T-helper 1 cell treated with Interleukin-12 subunit alpha and Interleukin-12 subunit beta and Interleukin-4 antibody, amounts not matched to agents 30 ng/mL and 1 ng/mL, for 36 hours (primary cell): ENCODE results near the gene CLSTN2. TPM values are rescaled to one million over a fixed set of nuclear protein-coding genes. Genes with fewer than 3 reads are reported as not detected.

Experiments used
- intact Hi-C: fragments of 100-400 bp; cut with micrococcal nuclease; formaldehyde crosslinking; loops from one replicate; pipeline ENCODE4 v1.15.1; 2024
- total RNA-seq: library from RNA; stranded (reverse); gene quantifications from 2 replicates; pipeline ENCODE4 v1.2.3, GENCODE V29; 2022

CLSTN2 gene
- total RNA-seq, 1 donor from 2014 or later = 0.05 TPM

- intact Hi-C loops = no loop called here
These were observed 6.6 kb downstream of the CLSTN2 start for GRCh38 chr3:139941580-139941979.

- intact Hi-C loops = no loop called here
These were observed 9.4 kb downstream of the CLSTN2 start for GRCh38 chr3:139944256-139944910.

- intact Hi-C loops = no loop called here
These were observed 10.4 kb downstream of the CLSTN2 start for GRCh38 chr3:139945386-139945785.

- intact Hi-C loops = no loop called here
These were observed 11.0 kb downstream of the CLSTN2 start for GRCh38 chr3:139945942-139946341.

- intact Hi-C loops = no loop called here
These were observed 13.5 kb downstream of the CLSTN2 start for GRCh38 chr3:139948467-139948866.

GRCh38 chr3:139948898-139949297, 13.9 kb downstream of the CLSTN2 start:
- intact Hi-C loops = no loop called here

- intact Hi-C loops = no loop called here
These were observed 18.3 kb downstream of the CLSTN2 start for GRCh38 chr3:139953131-139953910.

- intact Hi-C loops = no loop called here
These were observed 19.3 kb downstream of the CLSTN2 start for GRCh38 chr3:139954146-139954860.

- intact Hi-C loops = no loop called here
These were observed 22.9 kb downstream of the CLSTN2 start for GRCh38 chr3:139957844-139958243.

GRCh38 chr3:139969386-139969785, 34.4 kb downstream of the CLSTN2 start:
- intact Hi-C loops = no loop called here

- intact Hi-C loops = no loop called here
These were observed 35.5 kb downstream of the CLSTN2 start for GRCh38 chr3:139970526-139970925.

- intact Hi-C loops = no loop called here
These were observed 39.9 kb downstream of the CLSTN2 start for GRCh38 chr3:139974809-139975425.

GRCh38 chr3:139975594-139976365, 40.8 kb downstream of the CLSTN2 start:
- intact Hi-C loops = no loop called here

GRCh38 chr3:139978966-139979365, 44.0 kb downstream of the CLSTN2 start:
- intact Hi-C loops = no loop called here

- intact Hi-C loops = no loop called here
These were observed 45.0 kb downstream of the CLSTN2 start for GRCh38 chr3:139979991-139980390.

- intact Hi-C loops = no loop called here
These were observed 47.4 kb downstream of the CLSTN2 start for GRCh38 chr3:139982404-139982803.

GRCh38 chr3:139985576-139985975, 50.6 kb downstream of the CLSTN2 start:
- intact Hi-C loops = no loop called here

GRCh38 chr3:139987908-139988307, 52.9 kb downstream of the CLSTN2 start:
- intact Hi-C loops = no loop called here

GRCh38 chr3:139988472-139989156, 53.6 kb downstream of the CLSTN2 start:
- intact Hi-C loops = no loop called here

- intact Hi-C loops = no loop called here
These were observed 59.9 kb downstream of the CLSTN2 start for GRCh38 chr3:139994891-139995290.
